ENCODE results near the gene VSTM2L.

DNA sequence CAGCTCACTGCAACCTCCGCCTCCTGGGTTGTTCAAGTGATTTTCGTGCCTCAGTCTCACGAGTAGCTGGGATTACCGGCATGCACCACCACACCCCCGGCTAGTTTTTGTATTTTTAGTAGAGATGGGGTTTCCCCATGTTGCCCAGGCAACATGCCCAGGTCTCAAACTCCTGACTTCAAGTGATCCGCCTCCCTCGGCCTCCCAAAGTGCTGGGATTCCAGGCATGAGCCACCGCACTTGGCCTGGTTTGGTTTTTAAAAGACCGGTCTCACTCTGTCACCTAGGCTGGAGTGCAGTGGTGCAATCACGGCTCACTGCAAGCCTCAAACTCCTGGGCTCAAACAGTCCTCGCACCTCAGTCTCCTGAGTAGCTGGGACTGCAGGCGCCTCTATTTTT, 40.1 kb downstream of the VSTM2L start:
- TF ChIP-seq, protein P1, sequence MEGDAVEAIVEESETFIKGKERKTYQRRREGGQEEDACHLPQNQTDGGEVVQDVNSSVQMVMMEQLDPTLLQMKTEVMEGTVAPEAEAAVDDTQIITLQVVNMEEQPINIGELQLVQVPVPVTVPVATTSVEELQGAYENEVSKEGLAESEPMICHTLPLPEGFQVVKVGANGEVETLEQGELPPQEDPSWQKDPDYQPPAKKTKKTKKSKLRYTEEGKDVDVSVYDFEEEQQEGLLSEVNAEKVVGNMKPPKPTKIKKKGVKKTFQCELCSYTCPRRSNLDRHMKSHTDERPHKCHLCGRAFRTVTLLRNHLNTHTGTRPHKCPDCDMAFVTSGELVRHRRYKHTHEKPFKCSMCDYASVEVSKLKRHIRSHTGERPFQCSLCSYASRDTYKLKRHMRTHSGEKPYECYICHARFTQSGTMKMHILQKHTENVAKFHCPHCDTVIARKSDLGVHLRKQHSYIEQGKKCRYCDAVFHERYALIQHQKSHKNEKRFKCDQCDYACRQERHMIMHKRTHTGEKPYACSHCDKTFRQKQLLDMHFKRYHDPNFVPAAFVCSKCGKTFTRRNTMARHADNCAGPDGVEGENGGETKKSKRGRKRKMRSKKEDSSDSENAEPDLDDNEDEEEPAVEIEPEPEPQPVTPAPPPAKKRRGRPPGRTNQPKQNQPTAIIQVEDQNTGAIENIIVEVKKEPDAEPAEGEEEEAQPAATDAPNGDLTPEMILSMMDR (IDR thresholded peaks at IDR 0.05), result no peak
- no peak for TF ChIP-seq POLR2A (IDR thresholded peaks at IDR 0.05)
